Fibroblast of the aortic adventitia (primary cell): ENCODE data around the gene BEST1. TPM values are rescaled to one million over a fixed set of nuclear protein-coding genes. Genes with fewer than 3 reads are reported as not detected.

ENCODE experiments used
- DNase-seq: peaks from one replicate; pipeline ENCODE4 v3.0.0-alpha.2; 2010; ENCODE audit warnings: low read depth
- H3K4me3 ChIP-seq: 2 replicates; pipeline ENCODE4 v1.5.1; 2011; ENCODE audit warnings: low read depth, mild to moderate bottlenecking, control low read depth, low read length, moderate library complexity
- total RNA-seq: library from RNA; depleted of rRNA; stranded (reverse); fragments of >200 nt; gene quantifications from 2 replicates; pipeline ENCODE4 v1.2.3, GENCODE V29; 2012; ENCODE audit warnings: low replicate concordance
- TF ChIP-seq, protein P1 (sequence below): IDR thresholded peaks from 2 replicates; pipeline ENCODE4 v1.5.1; 2011; ENCODE audit warnings: mild to moderate bottlenecking, low read length, control low read depth, inconsistent platforms; ENCODE audit not compliant: insufficient read depth

BEST1 gene
- total RNA-seq, 1 donor, result 3.1 TPM

DNA sequence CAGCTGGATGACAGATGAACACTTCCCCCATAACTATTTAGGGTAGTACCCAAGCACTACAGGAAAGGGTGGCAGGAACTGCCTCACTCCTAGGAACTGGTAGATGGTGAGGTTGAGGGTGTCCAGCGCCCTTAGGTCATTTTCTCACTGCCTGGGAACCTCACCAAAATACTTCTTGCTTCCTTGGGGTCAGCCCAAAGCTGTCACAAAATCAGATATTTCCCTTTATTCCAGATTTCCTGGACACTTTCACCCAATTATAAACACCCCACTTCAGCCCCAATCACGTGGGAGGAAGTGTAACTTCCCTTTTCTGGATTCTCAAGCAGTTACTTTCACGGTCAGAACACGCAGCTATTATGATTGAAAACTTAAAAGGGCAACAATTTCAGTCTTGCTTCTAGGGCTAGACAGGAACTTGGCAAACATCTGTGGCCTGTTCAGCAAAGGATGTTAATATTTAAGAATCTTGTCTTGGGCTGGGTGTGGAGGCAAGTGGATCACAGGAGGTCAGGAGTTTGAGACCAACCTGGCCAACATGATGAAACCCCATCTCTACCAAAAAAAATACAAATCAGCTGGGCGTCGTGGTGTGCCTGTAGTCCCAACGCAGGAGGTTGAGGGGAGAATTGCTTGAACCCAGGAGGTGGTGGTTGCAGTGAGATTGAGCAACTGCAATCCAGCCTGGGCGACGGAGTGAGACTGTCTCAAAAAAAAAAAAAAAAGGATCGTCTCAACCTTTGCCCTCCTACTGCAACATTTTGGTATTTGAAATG is 13.3 kb downstream of the BEST1 start:
- no peak for DNase-seq
- TF ChIP-seq, protein P1, sequence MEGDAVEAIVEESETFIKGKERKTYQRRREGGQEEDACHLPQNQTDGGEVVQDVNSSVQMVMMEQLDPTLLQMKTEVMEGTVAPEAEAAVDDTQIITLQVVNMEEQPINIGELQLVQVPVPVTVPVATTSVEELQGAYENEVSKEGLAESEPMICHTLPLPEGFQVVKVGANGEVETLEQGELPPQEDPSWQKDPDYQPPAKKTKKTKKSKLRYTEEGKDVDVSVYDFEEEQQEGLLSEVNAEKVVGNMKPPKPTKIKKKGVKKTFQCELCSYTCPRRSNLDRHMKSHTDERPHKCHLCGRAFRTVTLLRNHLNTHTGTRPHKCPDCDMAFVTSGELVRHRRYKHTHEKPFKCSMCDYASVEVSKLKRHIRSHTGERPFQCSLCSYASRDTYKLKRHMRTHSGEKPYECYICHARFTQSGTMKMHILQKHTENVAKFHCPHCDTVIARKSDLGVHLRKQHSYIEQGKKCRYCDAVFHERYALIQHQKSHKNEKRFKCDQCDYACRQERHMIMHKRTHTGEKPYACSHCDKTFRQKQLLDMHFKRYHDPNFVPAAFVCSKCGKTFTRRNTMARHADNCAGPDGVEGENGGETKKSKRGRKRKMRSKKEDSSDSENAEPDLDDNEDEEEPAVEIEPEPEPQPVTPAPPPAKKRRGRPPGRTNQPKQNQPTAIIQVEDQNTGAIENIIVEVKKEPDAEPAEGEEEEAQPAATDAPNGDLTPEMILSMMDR, result no peak
- peak overlapping the region; percentile 100 for H3K4me3 ChIP-seq

- H3K4me3 ChIP-seq, result peak overlapping the region; percentile 100
- no peak for DNase-seq
- TF ChIP-seq, protein P1, result no peak
These were observed 14.0 kb downstream of the BEST1 start for GRCh38 chr11:61964058-61964665.

DNA sequence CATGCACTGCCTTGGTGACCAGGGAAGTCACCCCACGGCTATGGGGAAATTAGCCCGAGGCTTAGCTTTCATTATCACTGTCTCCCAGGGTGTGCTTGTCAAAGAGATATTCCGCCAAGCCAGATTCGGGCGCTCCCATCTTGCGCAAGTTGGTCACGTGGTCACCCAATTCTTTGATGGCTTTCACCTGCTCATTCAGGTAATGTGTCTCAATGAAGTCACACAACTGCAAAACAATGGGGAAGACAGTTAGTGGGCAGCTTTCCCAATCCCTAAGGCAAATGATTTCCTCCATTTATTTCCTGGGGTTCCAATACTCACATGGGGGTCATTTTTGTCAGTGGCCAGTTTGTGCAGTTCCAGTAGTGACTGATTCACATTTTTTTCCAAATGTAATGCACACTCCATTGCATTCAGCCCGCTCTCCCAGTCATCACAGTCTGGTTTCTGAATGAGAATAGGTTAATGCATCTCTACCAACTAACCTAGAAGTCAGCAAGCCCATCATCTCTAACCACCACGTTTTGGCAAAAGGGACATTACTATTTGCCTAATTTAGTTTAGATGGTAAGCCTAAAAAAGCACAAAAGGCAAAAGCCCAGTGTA is 14.6 kb downstream of the BEST1 start:
- DNase-seq, result peak; percentile 25
- H3K4me3 ChIP-seq, result peak overlapping the region; percentile 100

DNA sequence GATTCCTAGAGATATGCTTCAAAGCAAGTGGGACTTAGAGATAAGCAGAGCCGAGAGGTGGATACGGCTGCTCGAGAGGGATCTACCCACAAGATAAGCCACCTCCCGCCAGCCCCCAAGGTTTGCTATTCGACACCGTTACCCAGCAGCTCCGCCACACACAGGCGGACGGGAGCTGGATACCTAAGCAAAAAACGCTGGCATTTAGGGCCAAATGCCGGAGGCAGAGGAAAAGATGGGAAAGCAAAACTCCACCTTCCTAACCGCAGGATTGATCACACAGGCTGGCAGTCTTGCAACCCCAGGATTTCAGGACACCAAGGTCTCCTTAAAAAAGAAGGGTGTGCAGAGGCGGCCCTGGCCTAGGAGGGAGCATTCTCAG is 16.6 kb downstream of the BEST1 start:
- TF ChIP-seq, protein P1, result no peak
- peak overlapping the region; percentile 100 for H3K4me3 ChIP-seq
- peak; percentile 55 for DNase-seq

- TF ChIP-seq, protein P1, result no peak
- H3K4me3 ChIP-seq, result peak within 1 kb of the TSS; percentile 100
- peak; percentile 94 for DNase-seq
These were observed 17.2 kb downstream of the BEST1 start, which contains the start of gene FTH1 for GRCh38 chr11:61967116-61967923. Gene FTH1, minus strand, starts transcription at chr11:61967634. Its CDS starts 209 bp downstream, at chr11:61967425.

DNA sequence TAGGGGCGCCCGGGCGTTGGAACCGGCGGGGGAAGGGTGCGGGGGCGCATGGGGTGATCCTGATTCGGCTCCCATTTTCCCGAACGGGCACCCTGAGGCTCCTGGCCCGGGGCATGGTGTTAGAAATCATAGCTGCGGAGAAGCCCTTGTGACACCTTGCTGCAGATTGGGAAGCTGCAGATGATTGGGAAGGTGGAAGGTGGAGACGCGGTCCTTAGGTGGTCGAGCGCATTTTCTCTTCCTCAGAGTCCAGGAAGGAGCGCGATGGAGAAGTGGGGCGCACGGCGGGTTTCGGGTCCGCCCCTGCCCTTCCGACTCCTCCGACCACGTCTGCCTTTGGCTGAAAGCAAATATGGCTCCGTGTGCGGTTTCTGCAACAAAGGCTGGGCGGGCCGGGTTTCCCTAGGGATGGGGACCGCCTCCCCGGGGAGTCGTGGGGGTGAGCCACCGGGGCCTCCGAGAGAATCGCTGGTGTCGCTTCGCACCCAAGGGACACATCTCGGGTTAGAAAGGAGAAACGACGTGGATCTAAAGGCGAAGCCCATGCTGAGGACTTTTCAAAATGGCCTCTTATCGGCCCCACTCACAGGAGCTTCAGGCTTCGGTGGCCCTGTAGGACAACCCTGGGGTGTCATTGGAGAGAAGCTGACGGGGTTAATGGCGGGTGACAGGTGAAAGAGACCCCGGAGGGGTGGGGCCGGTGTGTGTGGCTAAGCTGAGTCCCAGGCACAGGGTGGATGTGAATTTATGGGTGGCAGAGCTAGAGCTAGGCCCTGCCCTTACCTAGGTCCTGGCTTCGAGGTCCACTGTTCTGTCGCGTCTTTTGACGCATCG is 18.0 kb downstream of the BEST1 start:
- DNase-seq, result peak; percentile 26
- TF ChIP-seq, protein P1, result no peak
- peak overlapping the region; percentile 80 for H3K4me3 ChIP-seq
